Measurements from ENCODE around the gene SLC22A13. TPM values are rescaled to one million over a fixed set of nuclear protein-coding genes. Genes with fewer than 3 reads are reported as not detected.

Gene SLC22A13
- total RNA-seq, 3 donors from 2014 or later = 0.27 to 0.53 (median 0.29) TPM

DNA sequence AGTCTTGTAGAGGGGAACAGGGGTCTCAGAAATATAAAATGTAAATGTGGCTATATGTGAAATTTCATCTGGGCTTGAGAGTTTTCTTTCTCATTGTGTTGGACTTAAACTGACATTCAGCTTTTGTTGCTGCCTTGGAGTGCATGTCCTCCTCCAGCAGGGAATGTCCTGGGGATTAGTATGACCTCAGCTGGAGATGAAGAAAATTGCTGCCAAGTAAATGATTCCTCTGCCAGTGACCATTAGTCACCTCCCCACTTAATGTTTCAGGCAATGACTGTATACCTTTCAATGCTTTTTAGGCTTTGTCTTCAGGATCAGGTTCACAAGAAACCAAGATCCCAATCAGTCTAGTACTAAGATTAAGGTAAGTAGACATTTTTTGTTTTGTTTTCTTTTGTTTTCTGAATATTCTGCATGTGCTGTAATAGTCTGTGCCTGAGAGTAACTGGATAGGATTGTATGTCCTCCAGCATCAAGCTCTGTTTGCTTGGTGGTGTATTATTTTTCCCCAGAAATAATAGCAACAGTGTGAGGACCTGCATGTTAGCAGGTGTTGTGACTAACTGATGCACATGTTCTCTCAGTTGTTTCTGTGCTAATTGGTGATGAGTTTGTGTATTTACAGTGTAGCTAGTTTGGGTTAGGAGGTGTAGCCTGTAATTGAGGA is 18.1 kb upstream of the SLC22A13 start:
- H3K27me3 Mint-ChIP-seq (ENCODE audit: low read depth) = no peaks in the 10 kb centered on the region
- no peak overlapping the region for H3K4me3 Mint-ChIP-seq
- peaks cover 52% of the 10 kb centered on the region for H3K36me3 Mint-ChIP-seq (ENCODE audit: insufficient read depth)
- no peak for DNase-seq
- no peak for ATAC-seq
- peaks cover 4% of the 10 kb centered on the region for H3K4me1 Mint-ChIP-seq (ENCODE audit: low read depth)
- H3K9me3 Mint-ChIP-seq = no peaks in the 10 kb centered on the region

GRCh38 chr3:38250198-38250597 is 15.4 kb upstream of the SLC22A13 start:
- H3K36me3 Mint-ChIP-seq (ENCODE audit: insufficient read depth) = peaks cover 61% of the 10 kb centered on the region
- H3K4me1 Mint-ChIP-seq (ENCODE audit: low read depth) = peaks cover 4% of the 10 kb centered on the region
- no peaks in the 10 kb centered on the region for H3K27me3 Mint-ChIP-seq (ENCODE audit: low read depth)
- ATAC-seq (no peak), DNase-seq (no peak)
- H3K9me3 Mint-ChIP-seq = no peaks in the 10 kb centered on the region
- no peak overlapping the region for H3K4me3 Mint-ChIP-seq

DNA sequence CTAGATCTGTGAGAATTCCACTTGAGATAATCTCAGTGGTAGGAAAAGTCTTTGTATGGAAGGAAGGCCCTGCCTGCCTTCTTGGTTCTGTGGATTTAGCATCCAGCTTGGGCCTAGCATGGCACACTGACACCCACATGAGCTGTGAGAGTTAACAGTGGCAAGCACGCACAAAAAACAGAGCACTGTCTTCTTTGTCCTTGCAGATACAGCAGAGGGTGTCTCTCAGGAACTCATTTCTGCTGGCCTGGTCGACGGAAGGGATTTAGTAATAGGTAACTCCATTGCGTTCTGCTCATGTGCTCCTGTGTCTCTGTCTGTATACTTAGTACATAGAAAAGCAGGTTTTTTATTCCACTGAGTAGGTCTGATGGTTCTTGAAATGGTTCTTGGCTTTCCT is 14.4 kb upstream of the SLC22A13 start:
- DNase-seq (no peak), ATAC-seq (no peak)
- Mint-ChIP-seq H3K27me3 (ENCODE audit: low read depth) (no peaks in the 10 kb centered on the region), H3K4me3 (no peak overlapping the region), H3K4me1 (ENCODE audit: low read depth) (peaks cover 6% of the 10 kb centered on the region), H3K9me3 (no peaks in the 10 kb centered on the region), H3K36me3 (ENCODE audit: insufficient read depth) (peaks cover 63% of the 10 kb centered on the region)

GRCh38 chr3:38253704-38254103 is 11.9 kb upstream of the SLC22A13 start:
- ATAC-seq = no peak
- Mint-ChIP-seq H3K36me3 (ENCODE audit: insufficient read depth) (peaks cover 56% of the 10 kb centered on the region), H3K4me1 (ENCODE audit: low read depth) (peaks cover 24% of the 10 kb centered on the region), H3K9me3 (no peaks in the 10 kb centered on the region), H3K27me3 (ENCODE audit: low read depth) (no peaks in the 10 kb centered on the region), H3K4me3 (no peak overlapping the region)
- no peak for DNase-seq

DNA sequence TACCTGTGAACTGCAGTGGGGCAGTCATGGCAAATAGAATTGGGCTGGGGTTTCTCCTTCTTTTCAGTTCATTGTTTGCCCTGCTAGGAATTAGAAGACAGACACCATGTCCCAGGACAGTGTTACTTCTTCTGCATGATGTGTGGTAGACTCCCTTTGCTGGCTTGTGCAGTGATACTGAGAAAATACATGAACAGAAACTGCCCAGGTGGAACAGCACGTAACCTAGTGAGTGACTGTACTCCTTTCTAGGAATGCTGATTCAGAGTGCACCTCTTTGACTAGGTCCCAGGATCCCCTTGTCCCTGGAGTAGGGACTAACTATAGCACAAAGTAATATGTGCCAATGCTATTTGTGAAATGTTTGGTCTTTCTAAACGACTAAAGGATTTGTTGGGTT is 10.7 kb upstream of the SLC22A13 start:
- DNase-seq (no peak), ATAC-seq (no peak)
- Mint-ChIP-seq H3K9me3 (no peaks in the 10 kb centered on the region), H3K27me3 (ENCODE audit: low read depth) (no peaks in the 10 kb centered on the region), H3K4me3 (no peak overlapping the region), H3K4me1 (ENCODE audit: low read depth) (peaks cover 29% of the 10 kb centered on the region), H3K36me3 (ENCODE audit: insufficient read depth) (peaks cover 52% of the 10 kb centered on the region)

DNA sequence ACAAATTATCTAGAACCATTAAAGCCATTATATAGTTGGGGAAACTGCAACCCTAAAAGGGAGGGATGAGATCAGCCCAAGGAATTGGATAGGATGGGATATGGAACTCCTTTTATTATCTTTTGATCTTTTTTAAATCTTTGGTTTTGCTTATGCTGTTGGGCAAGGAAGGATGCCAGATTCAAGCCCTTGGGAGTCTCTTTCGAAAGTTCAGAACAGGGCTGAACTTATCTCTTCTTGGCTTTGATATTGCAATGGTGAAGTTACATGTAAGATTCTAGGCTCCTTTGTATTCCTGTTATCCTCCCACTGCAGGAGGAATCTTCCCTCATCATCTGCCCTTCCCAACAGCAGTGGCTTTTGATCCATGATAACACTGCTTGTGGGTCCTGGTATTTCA is 10.0 kb upstream of the SLC22A13 start:
- Mint-ChIP-seq H3K4me3 (no peak overlapping the region), H3K36me3 (ENCODE audit: insufficient read depth) (peaks cover 49% of the 10 kb centered on the region), H3K4me1 (ENCODE audit: low read depth) (peaks cover 29% of the 10 kb centered on the region), H3K27me3 (ENCODE audit: low read depth) (no peaks in the 10 kb centered on the region), H3K9me3 (no peaks in the 10 kb centered on the region)
- ATAC-seq (no peak), DNase-seq (no peak)

DNA sequence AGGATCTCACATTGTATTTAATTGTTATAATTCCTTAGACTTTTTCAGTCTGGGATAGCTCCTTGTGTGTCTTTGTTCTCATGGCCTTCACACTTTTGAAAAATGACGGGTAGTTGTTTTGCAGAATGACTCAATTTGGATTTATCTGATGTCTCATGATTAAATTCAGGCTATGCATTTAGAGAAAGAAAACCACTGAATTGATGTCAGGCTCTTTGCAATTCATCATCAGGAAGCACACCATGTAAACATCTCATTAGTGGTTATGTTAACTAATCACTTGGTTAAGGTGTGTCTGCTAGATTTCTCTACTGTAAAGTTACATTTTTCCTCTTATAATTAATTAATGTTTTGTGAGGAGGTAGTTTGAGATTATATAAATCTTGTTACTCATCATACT is 8.0 kb upstream of the SLC22A13 start:
- no peak overlapping the region for H3K4me3 Mint-ChIP-seq
- no peaks in the 10 kb centered on the region for H3K27me3 Mint-ChIP-seq (ENCODE audit: low read depth)
- ATAC-seq (peak; percentile 46 to 66), DNase-seq (no peak)
- no peaks in the 10 kb centered on the region for H3K9me3 Mint-ChIP-seq
- peaks cover 29% of the 10 kb centered on the region for H3K4me1 Mint-ChIP-seq (ENCODE audit: low read depth)
- H3K36me3 Mint-ChIP-seq (ENCODE audit: insufficient read depth) = peaks cover 37% of the 10 kb centered on the region

- peaks cover 13% of the 10 kb centered on the region for H3K36me3 Mint-ChIP-seq (ENCODE audit: insufficient read depth)
- no peak overlapping the region for H3K4me3 Mint-ChIP-seq
- no peak for ATAC-seq
- no peaks in the 10 kb centered on the region for H3K9me3 Mint-ChIP-seq
- peaks cover 32% of the 10 kb centered on the region for H3K4me1 Mint-ChIP-seq (ENCODE audit: low read depth)
- no peaks in the 10 kb centered on the region for H3K27me3 Mint-ChIP-seq (ENCODE audit: low read depth)
- DNase-seq = no peak
Measured at GRCh38 chr3:38260474-38260873, 5.1 kb upstream of the SLC22A13 start.

- H3K27me3 Mint-ChIP-seq (ENCODE audit: low read depth) = no peaks in the 10 kb centered on the region
- no peak for ATAC-seq
- no peak for DNase-seq
- no peak overlapping the region for H3K4me3 Mint-ChIP-seq
- H3K4me1 Mint-ChIP-seq (ENCODE audit: low read depth) = peaks cover 22% of the 10 kb centered on the region
- H3K9me3 Mint-ChIP-seq = no peaks in the 10 kb centered on the region
- peaks cover 7% of the 10 kb centered on the region for H3K36me3 Mint-ChIP-seq (ENCODE audit: insufficient read depth)
Measured at GRCh38 chr3:38264353-38264771, 1.2 kb upstream of the SLC22A13 start.

DNA sequence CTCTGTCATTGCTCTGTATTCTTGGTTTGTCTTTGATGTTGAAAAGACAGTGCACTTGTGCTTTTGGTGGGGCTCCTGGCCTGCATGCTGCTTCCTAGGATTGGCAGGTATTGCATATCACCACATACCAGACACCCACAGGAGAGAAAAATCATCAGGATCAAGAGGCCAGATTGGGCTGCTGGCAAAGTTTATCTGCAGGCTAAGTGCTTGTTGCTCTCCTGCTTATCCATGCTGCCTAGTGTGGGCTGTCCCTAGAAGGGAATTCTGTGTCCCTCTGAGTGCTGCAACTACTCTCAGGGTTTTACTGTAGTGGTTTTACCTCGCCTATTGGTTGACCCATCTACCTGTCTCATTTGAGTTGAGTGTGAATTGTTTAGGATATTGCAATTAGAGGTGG is 833 bp upstream of the SLC22A13 start:
- Mint-ChIP-seq H3K36me3 (ENCODE audit: insufficient read depth) (peaks cover 7% of the 10 kb centered on the region), H3K4me1 (ENCODE audit: low read depth) (peaks cover 18% of the 10 kb centered on the region), H3K4me3 (no peak overlapping the region), H3K9me3 (no peaks in the 10 kb centered on the region), H3K27me3 (ENCODE audit: low read depth) (no peaks in the 10 kb centered on the region)
- ATAC-seq (no peak), DNase-seq (no peak)

- peaks cover 17% of the 10 kb centered on the region for H3K4me1 Mint-ChIP-seq (ENCODE audit: low read depth)
- H3K4me3 Mint-ChIP-seq = no peak overlapping the region
- ATAC-seq = no peak
- H3K36me3 Mint-ChIP-seq (ENCODE audit: insufficient read depth) = peaks cover 6% of the 10 kb centered on the region
- H3K27me3 Mint-ChIP-seq (ENCODE audit: low read depth) = no peaks in the 10 kb centered on the region
- H3K9me3 Mint-ChIP-seq = no peaks in the 10 kb centered on the region
- no peak for DNase-seq
Measured at GRCh38 chr3:38266810-38267209, 1.2 kb downstream of the SLC22A13 start.

- Mint-ChIP-seq H3K36me3 (ENCODE audit: insufficient read depth) (peaks cover 4% of the 10 kb centered on the region), H3K4me1 (ENCODE audit: low read depth) (peaks cover 17% of the 10 kb centered on the region), H3K9me3 (no peaks in the 10 kb centered on the region), H3K4me3 (no peak overlapping the region), H3K27me3 (ENCODE audit: low read depth) (no peaks in the 10 kb centered on the region)
- ATAC-seq (no peak), DNase-seq (no peak)
Measured at GRCh38 chr3:38267662-38268061, 2.0 kb downstream of the SLC22A13 start.

DNA sequence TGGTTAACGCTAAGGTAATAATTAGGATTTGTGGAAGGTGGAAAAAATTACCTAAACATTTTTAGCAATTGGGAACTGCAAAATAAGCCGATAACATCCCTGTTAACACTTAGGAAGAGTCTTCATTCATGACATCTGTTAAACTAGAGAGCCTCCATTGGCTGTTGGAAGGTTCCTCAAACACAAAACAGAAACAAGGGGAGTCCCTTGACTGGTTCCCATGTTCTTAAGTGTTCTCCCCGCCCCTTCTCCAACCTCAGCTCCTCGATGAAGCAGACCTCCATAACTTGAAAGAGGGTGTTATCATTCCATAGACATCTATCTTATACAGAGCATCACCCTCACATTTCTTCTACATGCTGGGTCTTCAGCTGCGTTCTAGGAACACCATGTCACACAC is 2.5 kb downstream of the SLC22A13 start:
- Mint-ChIP-seq H3K27me3 (ENCODE audit: low read depth) (no peaks in the 10 kb centered on the region), H3K9me3 (no peaks in the 10 kb centered on the region), H3K36me3 (ENCODE audit: insufficient read depth) (peaks cover 4% of the 10 kb centered on the region), H3K4me3 (no peak overlapping the region), H3K4me1 (ENCODE audit: low read depth) (peaks cover 17% of the 10 kb centered on the region)
- ATAC-seq (no peak), DNase-seq (no peak)

DNA sequence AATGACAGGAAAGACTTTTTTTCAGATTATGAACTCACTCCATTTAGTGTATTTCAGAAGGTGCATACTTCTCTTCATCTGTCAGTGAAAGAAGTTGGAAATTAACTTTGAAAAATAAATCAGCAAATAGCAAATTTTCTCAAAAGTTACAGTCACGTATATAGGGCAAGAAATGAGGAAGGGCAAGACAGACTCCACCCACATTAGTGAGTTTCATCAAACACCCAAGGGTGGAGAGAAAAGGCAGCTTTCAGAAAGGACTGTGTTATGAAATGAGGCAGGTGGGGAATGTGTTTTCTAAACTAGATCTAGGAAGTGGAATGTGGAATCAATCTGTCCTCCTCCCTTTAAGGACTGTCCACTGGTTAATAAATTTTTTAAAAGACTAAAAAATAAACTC is 2.9 kb downstream of the SLC22A13 start:
- peaks cover 15% of the 10 kb centered on the region for H3K4me1 Mint-ChIP-seq (ENCODE audit: low read depth)
- H3K27me3 Mint-ChIP-seq (ENCODE audit: low read depth) = no peaks in the 10 kb centered on the region
- DNase-seq = no peak
- no peak overlapping the region for H3K4me3 Mint-ChIP-seq
- H3K9me3 Mint-ChIP-seq = no peaks in the 10 kb centered on the region
- H3K36me3 Mint-ChIP-seq (ENCODE audit: insufficient read depth) = peaks cover 4% of the 10 kb centered on the region
- ATAC-seq = no peak

DNA sequence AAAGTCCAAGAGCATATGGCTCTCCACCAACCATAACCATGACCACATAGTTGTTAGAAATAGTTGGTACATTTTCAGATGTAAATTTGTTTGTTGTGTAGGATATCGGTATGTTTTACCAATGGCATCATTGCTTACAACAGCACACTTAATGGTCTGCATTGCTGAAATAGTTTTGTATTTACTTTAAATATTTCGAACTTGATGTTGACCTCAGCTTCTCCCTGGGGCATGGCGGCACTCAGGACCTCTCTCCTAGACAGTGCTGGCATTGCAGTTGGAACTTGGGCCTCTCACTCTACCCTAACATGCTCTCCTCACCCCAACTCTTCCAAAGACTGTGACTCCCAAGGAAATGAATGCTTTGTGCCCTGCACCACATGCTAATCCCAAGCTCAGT is 5.0 kb downstream of the SLC22A13 start:
- Mint-ChIP-seq H3K27me3 (ENCODE audit: low read depth) (no peaks in the 10 kb centered on the region), H3K4me3 (no peak overlapping the region), H3K9me3 (no peaks in the 10 kb centered on the region), H3K4me1 (ENCODE audit: low read depth) (peaks cover 14% of the 10 kb centered on the region), H3K36me3 (ENCODE audit: insufficient read depth) (peaks cover 4% of the 10 kb centered on the region)
- ATAC-seq (no peak), DNase-seq (no peak)

GRCh38 chr3:38271553-38271952 is 5.9 kb downstream of the SLC22A13 start:
- DNase-seq (no peak), ATAC-seq (no peak)

More at GRCh38 chr3:38271553-38271952, 5.9 kb downstream of the SLC22A13 start:
- Mint-ChIP-seq H3K4me3 (no peak overlapping the region), H3K4me1 (ENCODE audit: low read depth) (peaks cover 14% of the 10 kb centered on the region), H3K36me3 (ENCODE audit: insufficient read depth) (peaks cover 2% of the 10 kb centered on the region), H3K27me3 (ENCODE audit: low read depth) (no peaks in the 10 kb centered on the region), H3K9me3 (no peaks in the 10 kb centered on the region)

Data from activated T-cell treated with anti-CD3 and anti-CD28 coated beads, Interleukin-2, amount 50 U/mL, for 4 hours (primary cell).